ENCODE measurements around the gene INCENP. TPM values are rescaled to one million over a fixed set of nuclear protein-coding genes. Genes with fewer than 3 reads are reported as not detected.

Gene INCENP
- total and polyA plus RNA-seq, 2 experiments from 2014 or later = 35.6 to 131 TPM

- no peak for DNase-seq (ENCODE audit: low spot score)
- H3K27ac Mint-ChIP-seq = no peak overlapping the region
- no peak for TF ChIP-seq JUNB (IDR thresholded peaks at IDR 0.05; ENCODE audit: unreplicated experiment)
- TF ChIP-seq ZNF331 (CRISPR knock-in tag; IDR thresholded peaks at IDR 0.05; ENCODE audit: low read depth) = no peak
- no peak for TF ChIP-seq ZNF114 (CRISPR knock-in tag; IDR thresholded peaks at IDR 0.05)
- TF ChIP-seq CREB1 (CRISPR knock-in tag; IDR thresholded peaks at IDR 0.05; ENCODE audit: low read depth) = no peak
- no peak for TF ChIP-seq ETS1 (IDR thresholded peaks at IDR 0.05)
- no peak for TF ChIP-seq STAT1 (IDR thresholded peaks at IDR 0.05; ENCODE audit: unreplicated experiment)
- TF ChIP-seq EZH2 (IDR thresholded peaks at IDR 0.05; ENCODE audit: low read depth, unreplicated experiment) = no peak
- no peak for TF ChIP-seq POLR2AphosphoS5 (IDR thresholded peaks at IDR 0.05; ENCODE audit: low read depth)
- TF ChIP-seq REST (IDR thresholded peaks at IDR 0.05; ENCODE audit: unreplicated experiment) = no peak
- TF ChIP-seq NANOG (IDR thresholded peaks at IDR 0.05; ENCODE audit: borderline replicate concordance) = no peak
- TF ChIP-seq EZH2phosphoT487 (IDR thresholded peaks at IDR 0.05; ENCODE audit: unreplicated experiment) = no peak
- TF ChIP-seq ZNF462 (CRISPR knock-in tag; IDR thresholded peaks at IDR 0.05) = no peak
Observed at GRCh38 chr11:62075438-62075837, 48.4 kb upstream of the INCENP start.

More at GRCh38 chr11:62075438-62075837, 48.4 kb upstream of the INCENP start:
- no peak overlapping the region for H2AFZ ChIP-seq
- H3K4me2 ChIP-seq = no peak overlapping the region
- H3K27me3 ChIP-seq (ENCODE audit: insufficient read depth) = no peaks in the 10 kb centered on the region
- Mint-ChIP-seq H3K27me3 (ENCODE audit: insufficient read depth, low read depth, poor library complexity) (no peaks in the 10 kb centered on the region), H3K4me3 (no peak overlapping the region), H3K4me1 (no peaks in the 10 kb centered on the region), H3K9me3 (peaks cover 3% of the 10 kb centered on the region; the same call in 2 of the 3 replicates), H3K36me3 (ENCODE audit: low read depth) (no peaks in the 10 kb centered on the region; the same call in 2 of the 3 replicates)
- ATAC-seq = no peak
- no peak overlapping the region for H3K27ac ChIP-seq (ENCODE audit: low read depth)
- H3K4me3 ChIP-seq = no peak overlapping the region
- H3K36me3 ChIP-seq (ENCODE audit: insufficient read depth) = no peaks in the 10 kb centered on the region
- no peaks in the 10 kb centered on the region for H3K9me2 ChIP-seq (ENCODE audit: insufficient read depth)
- H3K4me1 ChIP-seq (ENCODE audit: insufficient read depth) = no peaks in the 10 kb centered on the region
- H3F3A ChIP-seq (replicated peaks; ENCODE audit: low read depth) = no peaks in the 10 kb centered on the region
- H3K79me2 ChIP-seq (replicated peaks; ENCODE audit: insufficient read depth) = no peaks in the 10 kb centered on the region
- H4K20me1 ChIP-seq (replicated peaks; ENCODE audit: insufficient read depth) = no peaks in the 10 kb centered on the region

Measured in GM23338 (cell line).